ENCODE measurements around the gene NRP2. TPM values are rescaled to one million over a fixed set of nuclear protein-coding genes. Genes with fewer than 3 reads are reported as not detected.
A peak's percentile ranks its signal among the peaks of the same experiment; 100 is the strongest.

The NRP2 gene
- total and polyA plus RNA-seq, 2 donors (not counting 1 experiment from before 2014, with no cell fraction given), result 16.6 to 28.7 TPM

DNA sequence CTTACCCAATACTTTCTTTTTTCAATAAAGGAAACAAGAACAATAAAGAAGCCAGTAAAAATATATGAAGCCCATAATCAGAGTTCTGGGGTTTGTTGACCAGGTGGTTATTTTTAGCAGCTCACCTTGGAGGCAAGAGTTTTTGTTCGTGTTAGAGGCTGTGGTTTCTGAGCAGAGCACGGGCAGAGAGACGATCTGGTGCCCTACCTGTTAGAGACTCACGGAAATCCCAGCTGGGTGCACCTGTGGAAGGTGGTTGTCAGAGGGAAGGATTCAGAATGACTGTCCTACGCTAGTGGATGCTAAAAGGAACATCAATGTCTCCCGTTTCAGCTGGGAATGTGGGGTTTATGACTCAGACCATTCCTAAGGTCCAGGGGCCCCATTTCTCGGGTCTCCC is 87.6 kb downstream of the NRP2 start:
- Histone ChIP-seq H3K27ac (ENCODE audit: insufficient read depth, low read length) (no peak overlapping the region), H2AFZ (ENCODE audit: low read length) (no peak overlapping the region), H3K4me2 (ENCODE audit: extremely low read depth, insufficient read depth, low read length) (no peak overlapping the region), H3K27me3 (ENCODE audit: control insufficient read depth, insufficient read depth, low read length) (no peaks in the 10 kb centered on the region), H3K9me3 (ENCODE audit: control insufficient read depth, insufficient read depth, low read depth, low read length) (no peaks in the 10 kb centered on the region), H3K4me3 (replicated peaks in 1 of 4; ENCODE audit: control extremely low read depth in 1 of 4, insufficient read depth in 1 of 4, low read depth in 3 of 4, low read length in 4 of 4) (no peak overlapping the region), H3K79me2 (ENCODE audit: control insufficient read depth, insufficient read depth, low read length) (no peaks in the 10 kb centered on the region), H3K4me1 (ENCODE audit: control insufficient read depth, extremely low read depth, insufficient read depth, low read length) (peaks cover 7% of the 10 kb centered on the region), H3K9ac (ENCODE audit: insufficient read depth, low read length) (no peak overlapping the region), H3K36me3 (ENCODE audit: control insufficient read depth, insufficient read depth, low read length) (no peaks in the 10 kb centered on the region), H4K20me1 (ENCODE audit: control insufficient read depth, extremely low read depth, insufficient read depth, low read length) (no peaks in the 10 kb centered on the region)
- peak in 1 of 2 donors; percentile 46 for DNase-seq (ENCODE audit: low read depth in 2 of 2)
- TF ChIP-seq, protein P1, sequence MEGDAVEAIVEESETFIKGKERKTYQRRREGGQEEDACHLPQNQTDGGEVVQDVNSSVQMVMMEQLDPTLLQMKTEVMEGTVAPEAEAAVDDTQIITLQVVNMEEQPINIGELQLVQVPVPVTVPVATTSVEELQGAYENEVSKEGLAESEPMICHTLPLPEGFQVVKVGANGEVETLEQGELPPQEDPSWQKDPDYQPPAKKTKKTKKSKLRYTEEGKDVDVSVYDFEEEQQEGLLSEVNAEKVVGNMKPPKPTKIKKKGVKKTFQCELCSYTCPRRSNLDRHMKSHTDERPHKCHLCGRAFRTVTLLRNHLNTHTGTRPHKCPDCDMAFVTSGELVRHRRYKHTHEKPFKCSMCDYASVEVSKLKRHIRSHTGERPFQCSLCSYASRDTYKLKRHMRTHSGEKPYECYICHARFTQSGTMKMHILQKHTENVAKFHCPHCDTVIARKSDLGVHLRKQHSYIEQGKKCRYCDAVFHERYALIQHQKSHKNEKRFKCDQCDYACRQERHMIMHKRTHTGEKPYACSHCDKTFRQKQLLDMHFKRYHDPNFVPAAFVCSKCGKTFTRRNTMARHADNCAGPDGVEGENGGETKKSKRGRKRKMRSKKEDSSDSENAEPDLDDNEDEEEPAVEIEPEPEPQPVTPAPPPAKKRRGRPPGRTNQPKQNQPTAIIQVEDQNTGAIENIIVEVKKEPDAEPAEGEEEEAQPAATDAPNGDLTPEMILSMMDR (conservative IDR thresholded peaks at IDR 0.05 in 1 of 2, IDR thresholded peaks at IDR 0.05 in 1 of 2; ENCODE audit: low read depth in 1 of 2, low read length in 2 of 2), result no peak
- TF ChIP-seq EZH2 (IDR thresholded peaks at IDR 0.05; ENCODE audit: low read length, missing control alignments), result no peak

DNA sequence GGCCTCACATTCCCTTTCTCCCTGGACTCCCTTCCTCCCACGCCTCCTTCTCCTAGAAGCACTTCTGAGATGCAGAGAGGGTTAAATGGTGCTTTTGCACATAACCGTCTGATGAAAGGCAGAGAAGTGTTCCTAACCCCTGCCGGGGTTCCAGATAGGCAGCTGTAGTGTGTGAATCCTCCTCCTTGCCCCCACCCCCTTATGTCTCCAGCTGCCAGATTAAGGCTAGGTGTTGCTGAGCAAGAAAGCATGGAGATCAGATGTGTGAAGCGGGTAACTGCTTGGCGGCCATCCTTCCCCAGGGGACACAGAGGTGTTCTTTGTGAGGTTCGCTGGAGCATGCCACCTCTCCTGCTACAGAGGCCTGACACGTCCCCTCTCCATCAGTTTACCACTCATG is 88.3 kb downstream of the NRP2 start:
- H3K9ac ChIP-seq (ENCODE audit: insufficient read depth, low read length), result no peak overlapping the region
- DNase-seq (ENCODE audit: low read depth in 2 of 2), result peak in 1 of 2 donors; percentile 45
- peak overlapping the region; percentile 12 for H3K27ac ChIP-seq (ENCODE audit: insufficient read depth, low read length)
- no peak overlapping the region for H2AFZ ChIP-seq (ENCODE audit: low read length)
- no peaks in the 10 kb centered on the region for H4K20me1 ChIP-seq (ENCODE audit: control insufficient read depth, extremely low read depth, insufficient read depth, low read length)
- peak overlapping the region; percentile 63 for H3K4me2 ChIP-seq (ENCODE audit: extremely low read depth, insufficient read depth, low read length)
- H3K4me1 ChIP-seq (ENCODE audit: control insufficient read depth, extremely low read depth, insufficient read depth, low read length), result peaks cover 7% of the 10 kb centered on the region
- no peaks in the 10 kb centered on the region for H3K79me2 ChIP-seq (ENCODE audit: control insufficient read depth, insufficient read depth, low read length)
- TF ChIP-seq EZH2 (IDR thresholded peaks at IDR 0.05; ENCODE audit: low read length, missing control alignments), result no peak
- TF ChIP-seq, protein P1 (conservative IDR thresholded peaks at IDR 0.05 in 1 of 2, IDR thresholded peaks at IDR 0.05 in 1 of 2; ENCODE audit: low read depth in 1 of 2, low read length in 2 of 2), result no peak
- no peaks in the 10 kb centered on the region for H3K9me3 ChIP-seq (ENCODE audit: control insufficient read depth, insufficient read depth, low read depth, low read length)
- no peaks in the 10 kb centered on the region for H3K27me3 ChIP-seq (ENCODE audit: control insufficient read depth, insufficient read depth, low read length)
- no peaks in the 10 kb centered on the region for H3K36me3 ChIP-seq (ENCODE audit: control insufficient read depth, insufficient read depth, low read length)
- H3K4me3 ChIP-seq (replicated peaks in 1 of 4; ENCODE audit: control extremely low read depth in 1 of 4, insufficient read depth in 1 of 4, low read depth in 3 of 4, low read length in 4 of 4), result no peak overlapping the region

DNA sequence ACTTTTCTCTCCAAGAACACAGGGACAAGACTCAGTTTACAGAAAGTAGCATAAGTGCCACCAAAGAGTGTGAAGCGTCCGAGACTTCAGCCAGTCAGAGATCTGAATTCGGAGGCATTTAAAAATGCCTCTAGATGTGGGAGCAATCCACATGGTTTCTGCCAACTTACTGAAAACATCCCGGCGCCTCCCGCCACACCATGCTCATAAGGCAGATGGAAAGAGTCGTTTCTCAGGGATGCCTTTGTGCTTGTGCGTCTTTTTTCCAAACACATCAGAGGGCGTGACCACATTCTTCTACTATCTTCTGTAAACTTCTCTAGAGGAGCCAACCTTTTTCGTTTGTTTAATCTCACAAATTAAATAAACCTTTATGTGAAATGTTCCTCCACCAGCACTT is 88.7 kb downstream of the NRP2 start:
- peaks cover 7% of the 10 kb centered on the region for H3K4me1 ChIP-seq (ENCODE audit: control insufficient read depth, extremely low read depth, insufficient read depth, low read length)
- DNase-seq (ENCODE audit: low read depth in 2 of 2), result peak; percentile 62 to 87
- H3K4me3 ChIP-seq (replicated peaks in 1 of 4; ENCODE audit: control extremely low read depth in 1 of 4, insufficient read depth in 1 of 4, low read depth in 3 of 4, low read length in 4 of 4), result no peak overlapping the region
- H4K20me1 ChIP-seq (ENCODE audit: control insufficient read depth, extremely low read depth, insufficient read depth, low read length), result no peaks in the 10 kb centered on the region
- TF ChIP-seq, protein P1 (conservative IDR thresholded peaks at IDR 0.05 in 1 of 2, IDR thresholded peaks at IDR 0.05 in 1 of 2; ENCODE audit: low read depth in 1 of 2, low read length in 2 of 2), result no peak
- no peak for TF ChIP-seq EZH2 (IDR thresholded peaks at IDR 0.05; ENCODE audit: low read length, missing control alignments)
- no peak overlapping the region for H2AFZ ChIP-seq (ENCODE audit: low read length)
- H3K27ac ChIP-seq (ENCODE audit: insufficient read depth, low read length), result peak overlapping the region; percentile 12
- no peaks in the 10 kb centered on the region for H3K79me2 ChIP-seq (ENCODE audit: control insufficient read depth, insufficient read depth, low read length)
- H3K9me3 ChIP-seq (ENCODE audit: control insufficient read depth, insufficient read depth, low read depth, low read length), result no peaks in the 10 kb centered on the region
- H3K9ac ChIP-seq (ENCODE audit: insufficient read depth, low read length), result no peak overlapping the region
- H3K36me3 ChIP-seq (ENCODE audit: control insufficient read depth, insufficient read depth, low read length), result no peaks in the 10 kb centered on the region
- H3K27me3 ChIP-seq (ENCODE audit: control insufficient read depth, insufficient read depth, low read length), result no peaks in the 10 kb centered on the region
- peak overlapping the region; percentile 63 for H3K4me2 ChIP-seq (ENCODE audit: extremely low read depth, insufficient read depth, low read length)

Measured in fibroblast of lung (primary cell).